ENCODE measurements around the gene ATP6V0A1.

GRCh38 chr17:42509841-42510240 is 51.2 kb downstream of the ATP6V0A1 start:
- TF ChIP-seq, protein P1, sequence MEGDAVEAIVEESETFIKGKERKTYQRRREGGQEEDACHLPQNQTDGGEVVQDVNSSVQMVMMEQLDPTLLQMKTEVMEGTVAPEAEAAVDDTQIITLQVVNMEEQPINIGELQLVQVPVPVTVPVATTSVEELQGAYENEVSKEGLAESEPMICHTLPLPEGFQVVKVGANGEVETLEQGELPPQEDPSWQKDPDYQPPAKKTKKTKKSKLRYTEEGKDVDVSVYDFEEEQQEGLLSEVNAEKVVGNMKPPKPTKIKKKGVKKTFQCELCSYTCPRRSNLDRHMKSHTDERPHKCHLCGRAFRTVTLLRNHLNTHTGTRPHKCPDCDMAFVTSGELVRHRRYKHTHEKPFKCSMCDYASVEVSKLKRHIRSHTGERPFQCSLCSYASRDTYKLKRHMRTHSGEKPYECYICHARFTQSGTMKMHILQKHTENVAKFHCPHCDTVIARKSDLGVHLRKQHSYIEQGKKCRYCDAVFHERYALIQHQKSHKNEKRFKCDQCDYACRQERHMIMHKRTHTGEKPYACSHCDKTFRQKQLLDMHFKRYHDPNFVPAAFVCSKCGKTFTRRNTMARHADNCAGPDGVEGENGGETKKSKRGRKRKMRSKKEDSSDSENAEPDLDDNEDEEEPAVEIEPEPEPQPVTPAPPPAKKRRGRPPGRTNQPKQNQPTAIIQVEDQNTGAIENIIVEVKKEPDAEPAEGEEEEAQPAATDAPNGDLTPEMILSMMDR (IDR thresholded peaks at IDR 0.05; ENCODE audit: low read depth, low read length, missing input control): no peak
- TF ChIP-seq JUND (IDR thresholded peaks at IDR 0.05): no peak
- TF ChIP-seq REST (IDR thresholded peaks at IDR 0.05): no peak
- TF ChIP-seq, protein P2, sequence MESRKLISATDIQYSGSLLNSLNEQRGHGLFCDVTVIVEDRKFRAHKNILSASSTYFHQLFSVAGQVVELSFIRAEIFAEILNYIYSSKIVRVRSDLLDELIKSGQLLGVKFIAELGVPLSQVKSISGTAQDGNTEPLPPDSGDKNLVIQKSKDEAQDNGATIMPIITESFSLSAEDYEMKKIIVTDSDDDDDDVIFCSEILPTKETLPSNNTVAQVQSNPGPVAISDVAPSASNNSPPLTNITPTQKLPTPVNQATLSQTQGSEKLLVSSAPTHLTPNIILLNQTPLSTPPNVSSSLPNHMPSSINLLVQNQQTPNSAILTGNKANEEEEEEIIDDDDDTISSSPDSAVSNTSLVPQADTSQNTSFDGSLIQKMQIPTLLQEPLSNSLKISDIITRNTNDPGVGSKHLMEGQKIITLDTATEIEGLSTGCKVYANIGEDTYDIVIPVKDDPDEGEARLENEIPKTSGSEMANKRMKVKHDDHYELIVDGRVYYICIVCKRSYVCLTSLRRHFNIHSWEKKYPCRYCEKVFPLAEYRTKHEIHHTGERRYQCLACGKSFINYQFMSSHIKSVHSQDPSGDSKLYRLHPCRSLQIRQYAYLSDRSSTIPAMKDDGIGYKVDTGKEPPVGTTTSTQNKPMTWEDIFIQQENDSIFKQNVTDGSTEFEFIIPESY (IDR thresholded peaks at IDR 0.05): no peak
- no peak for TF ChIP-seq SP1 (IDR thresholded peaks at IDR 0.05)
- no peak for TF ChIP-seq NR2F2 (IDR thresholded peaks at IDR 0.05)
- TF ChIP-seq GABPA (IDR thresholded peaks at IDR 0.05 in 1 of 2, conservative IDR thresholded peaks at IDR 0.05 in 1 of 2): no peak
- TF ChIP-seq TAF1 (conservative IDR thresholded peaks at IDR 0.05): no peak
- no peak for TF ChIP-seq YY1 (IDR thresholded peaks at IDR 0.05)
- no peak for TF ChIP-seq HNF4A (conservative IDR thresholded peaks at IDR 0.05)
- TF ChIP-seq, protein P3, sequence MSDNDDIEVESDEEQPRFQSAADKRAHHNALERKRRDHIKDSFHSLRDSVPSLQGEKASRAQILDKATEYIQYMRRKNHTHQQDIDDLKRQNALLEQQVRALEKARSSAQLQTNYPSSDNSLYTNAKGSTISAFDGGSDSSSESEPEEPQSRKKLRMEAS (IDR thresholded peaks at IDR 0.05): no peak
- no peak for TF ChIP-seq FOXA1 (IDR thresholded peaks at IDR 0.05)
